Endothelial cell of umbilical vein (primary cell): Measurements from ENCODE around the gene INS. TPM values are rescaled to one million over a fixed set of nuclear protein-coding genes. Genes with fewer than 3 reads are reported as not detected.
"Not testable (repeated sequence)": the region's sequence is repeated elsewhere in the genome, so short reads cannot be mapped to it uniquely, and the experiment has no call there.

ENCODE experiments used
- BruUV-seq: library from RNA; stranded (reverse); fragments of 400-500 nt; replicated peaks from 2 replicates; lab custom pipeline; 2021; lab: Mats Ljungman, UMichigan
- CTCF ChIA-PET: fragments of 300-600, 350-600 bp; sonication (Branson Sonifier 250); formaldehyde crosslinking; loops from one replicate; lab custom pipeline; 2021; ENCODE audit warnings: antibody characterized with exemption, inconsistent platforms; lab: Charles Lee
- POLR2A ChIA-PET: fragments of 300-600, 350-600 bp; sonication (Branson Sonifier 250); formaldehyde crosslinking; loops from one replicate; lab custom pipeline; 2021; ENCODE audit warnings: antibody characterized with exemption, inconsistent platforms; lab: Charles Lee
- DNase-seq: peaks from one replicate; pipeline ENCODE4 v3.0.0-alpha.2; 2011; ENCODE audit warnings: low read depth, low spot score
- FAIRE-seq: peaks from 2 replicates; lab custom pipeline; 2011; peaks lifted over from hg19 to GRCh38; lab: Jason Lieb, UNC
- H2AFZ ChIP-seq: 2 replicates; pipeline ENCODE4 v1.6.0; 2012; ENCODE audit warnings: low read depth, low read length, control low read depth, inconsistent platforms
- H3K27ac ChIP-seq: 2 replicates; pipeline ENCODE4 v1.5.1; 2011; ENCODE audit warnings: low read depth, mild to moderate bottlenecking, control low read depth, low read length, moderate library complexity; ENCODE audit not compliant: insufficient read depth
- H3K27me3 ChIP-seq, 2 experiments: 2 replicates each; pipeline versions ENCODE4 v1.6.0 to v1.6.1; 2011; ENCODE audit warnings: low read length in 2 of 2, mixed read lengths in 1 of 2; ENCODE audit not compliant: control insufficient read depth in 2 of 2, insufficient read depth in 2 of 2
- H3K36me3 ChIP-seq, 2 experiments: 2 replicates in 1 of 2; 3 replicates in 1 of 2; pipeline ENCODE4 v1.5.1; 2011; ENCODE audit warnings: low read length in 2 of 2, mild to moderate bottlenecking in 1 of 2, moderate library complexity in 1 of 2; ENCODE audit not compliant: control insufficient read depth in 2 of 2, insufficient read depth in 2 of 2; ENCODE audit errors: extremely low read depth in 1 of 2
- H3K4me1 ChIP-seq: 3 replicates; pipeline ENCODE4 v1.5.1; 2011; ENCODE audit warnings: mild to moderate bottlenecking, low read length; ENCODE audit not compliant: control insufficient read depth, insufficient read depth; ENCODE audit errors: extremely low read depth
- H3K4me2 ChIP-seq: 2 replicates; pipeline ENCODE4 v1.6.1; 2011; ENCODE audit warnings: low read length, control low read depth, mixed read lengths; ENCODE audit not compliant: insufficient read depth
- H3K4me3 ChIP-seq, 3 experiments: fragments of 200-600 bp in 1 of 3; sonication (generic), shearing (Covaris generic) in 1 of 3; replicated peaks in 1 of 3; 2 replicates each; pipeline ENCODE4 v1.5.1; 2011 to 2016; ENCODE audit warnings: control low read depth in 3 of 3, low read length in 3 of 3, mild to moderate bottlenecking in 2 of 3, inconsistent platforms in 1 of 3, low read depth in 1 of 3, moderate library complexity in 1 of 3; ENCODE audit not compliant: insufficient read depth in 1 of 3
- H3K79me2 ChIP-seq: 2 replicates; pipeline ENCODE4 v1.6.0; 2012; ENCODE audit warnings: low read length, inconsistent platforms; ENCODE audit not compliant: control insufficient read depth, insufficient read depth
- H3K9ac ChIP-seq: replicated peaks from 2 replicates; pipeline ENCODE3; 2011; ENCODE audit warnings: low read length, control low read depth; ENCODE audit not compliant: insufficient read depth; ENCODE audit errors: extremely low read depth
- H3K9me1 ChIP-seq: replicated peaks from 3 replicates; pipeline ENCODE4 v1.6.0; 2011; ENCODE audit warnings: mild to moderate bottlenecking, low read length; ENCODE audit not compliant: control insufficient read depth, insufficient read depth; ENCODE audit errors: extremely low read depth
- H3K9me3 ChIP-seq: replicated peaks from 2 replicates; pipeline ENCODE4 v1.5.1; 2012; ENCODE audit warnings: low read length, inconsistent platforms; ENCODE audit not compliant: control insufficient read depth, insufficient read depth
- H4K20me1 ChIP-seq: replicated peaks from 2 replicates; pipeline ENCODE3; 2011; ENCODE audit warnings: mild to moderate bottlenecking, low read length; ENCODE audit not compliant: control insufficient read depth, insufficient read depth; ENCODE audit errors: extremely low read depth
- POLR2A ChIP-seq: IDR thresholded peaks from 2 replicates; pipeline ENCODE4 v1.6.1; 2012; ENCODE audit warnings: low read depth, mild to moderate bottlenecking, control low read depth, low read length
- dilution Hi-C: fragments of 300-500 bp; cut with MboI; formaldehyde crosslinking; loops from one replicate; pipeline ENCODE4 v1.15.0; 2019; ENCODE audit warnings: low sequenced_read_pairs; ENCODE audit not compliant: extremely low pct_ligation_motif_present
- intact Hi-C: fragments of 100-400 bp; cut with micrococcal nuclease; formaldehyde crosslinking; loops from one replicate; pipeline ENCODE4 v1.10.0; 2022
- polyA plus RNA-seq, 4 experiments: library from polyadenylated mRNA; depleted of rRNA in 3 of 4; stranded (reverse) in 3 of 4; unstranded in 1 of 4; fragments of >200 nt; gene quantifications; 2 replicates each; pipeline versions ENCODE4 v1.2.1 to v1.2.3, GENCODE V29; 2011 to 2012; ENCODE audit warnings: missing spikeins in 1 of 4
- total RNA-seq: library from RNA; stranded (reverse); gene quantifications from 2 replicates; pipeline ENCODE4 v1.2.3, GENCODE V29; 2021
- TF ChIP-seq, protein P1 (sequence below), 2 donors: IDR thresholded peaks; 1 replicate in 1 of 2; 2 replicates in 1 of 2; pipeline ENCODE4 v1.5.1; 2011; ENCODE audit warnings: low read length in 2 of 2, mild to moderate bottlenecking in 2 of 2, moderate library complexity in 2 of 2, control low read depth in 1 of 2, inconsistent platforms in 1 of 2, low read depth in 1 of 2; ENCODE audit not compliant: insufficient read depth in 1 of 2; ENCODE audit errors: extremely low read depth in 1 of 2

The INS gene
- total and polyA plus RNA-seq, 2 donors (not counting 3 experiments of a cell fraction or from before 2014, with no cell fraction given): not detected

GRCh38 chr11:2194877-2195755, 34.1 kb upstream of the INS start:
- CTCF ChIA-PET: interaction anchor here (0.6 to 2.6 kb wide), 9 partner anchors 28 to 690 kb away, joined by 3 to 17 read pairs (median 5); no protein-coding TSS in a partner anchor
- peak; percentile 12 for DNase-seq

GRCh38 chr11:2193888-2194595, 33.0 kb upstream of the INS start:
- H3K9me1 ChIP-seq, DNase-seq, H3K9ac ChIP-seq, FAIRE-seq, H4K20me1 ChIP-seq, H3K79me2 ChIP-seq, H3K36me3 ChIP-seq, POLR2A ChIA-PET, BruUV-seq, H3K9me3 ChIP-seq, H3K4me2 ChIP-seq, H2AFZ ChIP-seq, H3K4me1 ChIP-seq, H3K27me3 ChIP-seq, dilution Hi-C loops, H3K27ac ChIP-seq, intact Hi-C loops, H3K4me3 ChIP-seq: not testable (repeated sequence)
- CTCF ChIA-PET: interaction anchor here (0.6 to 2.6 kb wide), 8 partner anchors 29 to 691 kb away, joined by 3 to 17 read pairs (median 4); no protein-coding TSS in a partner anchor

More at GRCh38 chr11:2194877-2195755, 34.1 kb upstream of the INS start:
- intact Hi-C loops (loop anchor here (5.0 kb wide), 1 partner anchor 337 kb away; no protein-coding TSS in a partner anchor), dilution Hi-C loops (no loop called here)
- Histone ChIP-seq H2AFZ (no peak overlapping the region), H3K79me2 (no peaks in the 10 kb centered on the region), H3K4me2 (no peak overlapping the region), H3K4me3 (no peak overlapping the region), H4K20me1 (no peaks in the 10 kb centered on the region), H3K27ac (no peak overlapping the region), H3K9me3 (no peaks in the 10 kb centered on the region), H3K9ac (no peak overlapping the region), H3K27me3 (peaks cover 0 to 6% of the 10 kb centered on the region in 2 experiments), H3K36me3 (no peaks in the 10 kb centered on the region), H3K9me1 (no peaks in the 10 kb centered on the region), H3K4me1 (no peaks in the 10 kb centered on the region)
- peak; percentile 49 for FAIRE-seq
- TF ChIP-seq, protein P1, sequence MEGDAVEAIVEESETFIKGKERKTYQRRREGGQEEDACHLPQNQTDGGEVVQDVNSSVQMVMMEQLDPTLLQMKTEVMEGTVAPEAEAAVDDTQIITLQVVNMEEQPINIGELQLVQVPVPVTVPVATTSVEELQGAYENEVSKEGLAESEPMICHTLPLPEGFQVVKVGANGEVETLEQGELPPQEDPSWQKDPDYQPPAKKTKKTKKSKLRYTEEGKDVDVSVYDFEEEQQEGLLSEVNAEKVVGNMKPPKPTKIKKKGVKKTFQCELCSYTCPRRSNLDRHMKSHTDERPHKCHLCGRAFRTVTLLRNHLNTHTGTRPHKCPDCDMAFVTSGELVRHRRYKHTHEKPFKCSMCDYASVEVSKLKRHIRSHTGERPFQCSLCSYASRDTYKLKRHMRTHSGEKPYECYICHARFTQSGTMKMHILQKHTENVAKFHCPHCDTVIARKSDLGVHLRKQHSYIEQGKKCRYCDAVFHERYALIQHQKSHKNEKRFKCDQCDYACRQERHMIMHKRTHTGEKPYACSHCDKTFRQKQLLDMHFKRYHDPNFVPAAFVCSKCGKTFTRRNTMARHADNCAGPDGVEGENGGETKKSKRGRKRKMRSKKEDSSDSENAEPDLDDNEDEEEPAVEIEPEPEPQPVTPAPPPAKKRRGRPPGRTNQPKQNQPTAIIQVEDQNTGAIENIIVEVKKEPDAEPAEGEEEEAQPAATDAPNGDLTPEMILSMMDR (IDR thresholded peaks at IDR 0.05; ENCODE audit: extremely low read depth in 1 of 2, insufficient read depth in 1 of 2, low read depth in 1 of 2, low read length in 2 of 2): peak; percentile 87 to 96
- no peak for TF ChIP-seq POLR2A
- no TSS peak for BruUV-seq
- POLR2A ChIA-PET: no interaction called here
